SH-SY5Y (cell line): Measurements from ENCODE around the gene SH3GL3.

Experiments used
- GATA2 ChIP-seq: IDR thresholded peaks from 2 replicates; pipeline ENCODE4 v1.6.1; 2011; ENCODE audit warnings: mild to moderate bottlenecking, low read depth, low read length
- GATA3 ChIP-seq: IDR thresholded peaks from 2 replicates; pipeline ENCODE4 v1.6.1; 2011; ENCODE audit warnings: low read depth, mild to moderate bottlenecking, low read length, moderate library complexity

DNA sequence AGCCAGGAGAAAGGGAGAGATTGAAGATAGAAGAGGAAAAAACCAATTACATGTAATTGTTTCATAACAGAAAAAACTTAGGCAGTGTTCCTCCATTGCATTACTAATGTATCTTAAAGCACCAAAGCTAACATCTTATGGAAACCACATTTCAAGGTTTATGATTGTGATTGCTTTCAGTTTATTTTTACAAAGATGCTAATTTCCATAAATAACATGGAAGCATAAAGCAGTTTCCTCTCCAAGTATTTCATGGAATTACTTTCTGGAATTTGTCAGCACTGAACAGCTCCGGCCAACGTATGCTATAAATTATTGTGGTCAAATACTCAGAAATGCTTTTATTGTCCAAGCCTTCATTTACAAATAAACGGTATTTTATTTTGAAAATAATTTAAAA lies 218.3 kb downstream of the SH3GL3 start:
- no peak for TF ChIP-seq GATA3
- TF ChIP-seq GATA2: no peak
